PC-9 (cell line): ENCODE data around the gene PSD2.

Experiments
- CTCF ChIP-seq: fragments of 200-600 bp; sonication (generic); conservative IDR thresholded peaks from 2 replicates; pipeline ENCODE4 v1.6.1; 2017; ENCODE audit warnings: mixed run types, antibody characterized with exemption, mild to moderate bottlenecking, moderate library complexity
- EZH2 ChIP-seq: fragments of 200-600 bp; sonication (generic); IDR thresholded peaks from 2 replicates; pipeline ENCODE4 v1.8.0; 2017; ENCODE audit warnings: antibody characterized with exemption, low read depth

DNA sequence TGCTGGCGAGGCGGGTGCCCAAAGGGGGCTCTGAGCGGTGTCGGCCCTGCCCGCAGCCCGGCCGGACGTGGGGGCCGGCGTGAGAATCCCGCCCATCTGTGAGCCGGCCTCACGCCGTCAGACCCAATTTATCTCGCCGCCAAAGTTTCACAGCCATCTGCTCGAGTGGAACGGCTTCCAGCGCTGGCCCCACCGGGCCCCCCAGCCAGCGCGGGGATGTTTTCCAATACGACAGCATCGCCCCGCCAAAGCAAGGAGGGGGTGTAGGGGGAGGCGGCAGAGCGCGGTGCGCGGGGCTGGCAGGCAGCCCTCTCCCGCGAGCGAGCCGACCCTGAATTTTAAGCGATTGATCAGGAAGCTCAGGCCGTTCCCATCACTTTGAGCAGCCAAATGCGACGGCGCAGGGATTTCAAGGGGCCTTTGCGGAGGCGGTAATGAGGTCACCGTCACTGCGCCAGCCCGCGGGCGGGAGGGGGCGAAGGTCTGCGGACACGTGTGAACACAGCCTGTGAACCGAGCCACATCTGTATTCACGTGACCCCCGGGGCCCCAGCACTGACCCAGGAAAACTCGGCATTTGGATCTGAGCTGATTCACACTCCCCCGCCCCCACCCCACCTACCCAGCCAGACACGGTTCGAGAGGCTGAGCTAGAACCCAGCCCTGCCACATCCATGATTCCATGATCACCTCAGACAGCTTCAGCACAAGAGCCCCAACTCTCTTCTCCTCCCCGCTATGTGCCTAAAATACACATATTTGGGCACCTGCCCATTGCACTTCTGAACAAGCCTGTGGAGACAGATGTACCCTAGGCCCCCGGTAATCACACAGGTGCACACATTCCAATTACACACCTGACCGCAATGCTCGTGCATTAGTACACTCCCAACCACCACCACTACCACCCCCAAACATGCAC, 47.8 kb upstream of the PSD2 start:
- TF ChIP-seq CTCF (no peak), EZH2 (no peak)
